NCI-H2081 (cell line): ENCODE measurements around the gene RPL9.
"Not testable (repeated sequence)": the region's sequence is repeated elsewhere in the genome, so short reads cannot be mapped to it uniquely, and the experiment has no call there.

Experiments
- DNase-seq, 2 experiments: peaks; one replicate each; lab custom pipeline; 2025; lab: John Stamatoyannopoulos, UW

Gene RPL9

GRCh38 chr4:39458505-39459300 lies at the start of gene RPL9, which contains the start of gene LIAS:
Gene RPL9 (minus strand): TSS chr4:39458922. CDS start chr4:39458439, 483 bp downstream.
Gene LIAS (plus strand): TSS chr4:39459056. CDS start chr4:39459118, 62 bp downstream.
- peak; percentile 98 to 100 for DNase-seq

- DNase-seq: no peak
Measured at GRCh38 chr4:39505581-39505980, 46.9 kb upstream of the RPL9 start.

GRCh38 chr4:39504538-39504937 lies 45.8 kb upstream of the RPL9 start:
- no peak for DNase-seq

GRCh38 chr4:39502664-39503035 lies 43.9 kb upstream of the RPL9 start:
- not testable (repeated sequence) for DNase-seq

- DNase-seq: no peak
Measured at GRCh38 chr4:39502019-39502663, 43.4 kb upstream of the RPL9 start.

- DNase-seq: no peak
Measured at GRCh38 chr4:39498727-39499020, 40.0 kb upstream of the RPL9 start.

GRCh38 chr4:39497909-39498726 lies 39.4 kb upstream of the RPL9 start:
- DNase-seq: no peak

- DNase-seq: no peak
Measured at GRCh38 chr4:39495446-39496213, 36.9 kb upstream of the RPL9 start.

GRCh38 chr4:39494354-39494753 lies 35.6 kb upstream of the RPL9 start:
- DNase-seq: no peak

GRCh38 chr4:39490322-39490721 lies 31.6 kb upstream of the RPL9 start:
- DNase-seq: no peak

GRCh38 chr4:39486221-39486804 lies 27.6 kb upstream of the RPL9 start:
- DNase-seq: no peak

- no peak for DNase-seq
Measured at GRCh38 chr4:39484582-39485272, 26.0 kb upstream of the RPL9 start.

GRCh38 chr4:39480902-39481695 lies 22.4 kb upstream of the RPL9 start:
- no peak for DNase-seq

- no peak for DNase-seq
Measured at GRCh38 chr4:39480251-39480650, 21.5 kb upstream of the RPL9 start.

- no peak for DNase-seq
Measured at GRCh38 chr4:39476187-39476895, 17.6 kb upstream of the RPL9 start.

- no peak for DNase-seq
Measured at GRCh38 chr4:39472396-39472795, 13.7 kb upstream of the RPL9 start.

- DNase-seq: no peak
Measured at GRCh38 chr4:39470402-39470801, 11.7 kb upstream of the RPL9 start.

- peak; percentile 82 for DNase-seq
Measured at GRCh38 chr4:39469429-39470077, 10.8 kb upstream of the RPL9 start.

GRCh38 chr4:39467464-39467863 lies 8.7 kb upstream of the RPL9 start:
- DNase-seq: no peak
